SK-N-SH (cell line): ENCODE measurements around the gene LTBP1.

ENCODE experiments used
- EZH2phosphoT487 ChIP-seq: fragments of 200-600 bp; sonication (generic); IDR thresholded peaks from 2 replicates; pipeline ENCODE4 v1.6.1; 2017; ENCODE audit warnings: low read depth, mixed run types, mild to moderate bottlenecking, antibody characterized with exemption, moderate library complexity, borderline replicate concordance
- POLR2AphosphoS5 ChIP-seq: IDR thresholded peaks from 2 replicates; pipeline ENCODE4 v1.6.1; 2012; ENCODE audit warnings: low read depth, low read length
- RAD21 ChIP-seq: IDR thresholded peaks from 2 replicates; pipeline ENCODE4 v1.6.1; 2012; ENCODE audit warnings: mild to moderate bottlenecking, low read length
- TAF1 ChIP-seq: IDR thresholded peaks from 2 replicates; pipeline ENCODE4 v1.6.1; 2012; ENCODE audit warnings: low read depth, mild to moderate bottlenecking, low read length, moderate library complexity, borderline replicate concordance
- USF2 ChIP-seq: fragments of 150-350 bp; IDR thresholded peaks from 2 replicates; pipeline ENCODE4 v1.6.1; 2017; ENCODE audit warnings: antibody characterized with exemption, low read length, low read depth, borderline replicate concordance
- TF ChIP-seq, protein P1 (sequence below): fragments of 200-600 bp; sonication (generic); IDR thresholded peaks from 2 replicates; pipeline ENCODE4 v1.6.1; 2017; ENCODE audit warnings: antibody characterized with exemption, mild to moderate bottlenecking, moderate library complexity

DNA sequence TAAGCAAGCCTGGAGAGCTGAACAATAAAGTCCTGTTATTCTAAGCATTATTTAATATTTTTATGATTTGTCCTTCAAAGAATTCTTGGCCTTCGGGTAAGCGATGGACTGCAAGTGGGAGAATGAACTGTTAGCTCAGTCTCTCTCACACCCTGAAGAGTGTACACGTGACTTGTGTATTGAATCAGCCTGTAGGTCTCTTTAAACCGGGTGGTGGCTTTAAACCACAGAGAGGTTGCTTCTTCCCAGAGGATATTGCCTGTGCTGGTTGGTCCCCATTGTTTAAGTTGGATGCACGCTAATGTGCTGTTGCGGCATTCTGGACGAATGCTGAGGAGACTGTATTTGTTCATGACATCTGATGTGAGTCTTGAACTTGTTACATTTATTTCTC, 183.3 kb downstream of the LTBP1 start:
- TF ChIP-seq, protein P1, sequence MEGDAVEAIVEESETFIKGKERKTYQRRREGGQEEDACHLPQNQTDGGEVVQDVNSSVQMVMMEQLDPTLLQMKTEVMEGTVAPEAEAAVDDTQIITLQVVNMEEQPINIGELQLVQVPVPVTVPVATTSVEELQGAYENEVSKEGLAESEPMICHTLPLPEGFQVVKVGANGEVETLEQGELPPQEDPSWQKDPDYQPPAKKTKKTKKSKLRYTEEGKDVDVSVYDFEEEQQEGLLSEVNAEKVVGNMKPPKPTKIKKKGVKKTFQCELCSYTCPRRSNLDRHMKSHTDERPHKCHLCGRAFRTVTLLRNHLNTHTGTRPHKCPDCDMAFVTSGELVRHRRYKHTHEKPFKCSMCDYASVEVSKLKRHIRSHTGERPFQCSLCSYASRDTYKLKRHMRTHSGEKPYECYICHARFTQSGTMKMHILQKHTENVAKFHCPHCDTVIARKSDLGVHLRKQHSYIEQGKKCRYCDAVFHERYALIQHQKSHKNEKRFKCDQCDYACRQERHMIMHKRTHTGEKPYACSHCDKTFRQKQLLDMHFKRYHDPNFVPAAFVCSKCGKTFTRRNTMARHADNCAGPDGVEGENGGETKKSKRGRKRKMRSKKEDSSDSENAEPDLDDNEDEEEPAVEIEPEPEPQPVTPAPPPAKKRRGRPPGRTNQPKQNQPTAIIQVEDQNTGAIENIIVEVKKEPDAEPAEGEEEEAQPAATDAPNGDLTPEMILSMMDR: no peak
- TF ChIP-seq RAD21 (no peak), POLR2AphosphoS5 (no peak), USF2 (no peak), TAF1 (no peak), EZH2phosphoT487 (no peak)
